ENCODE measurements around the gene RAD54L2. TPM values are rescaled to one million over a fixed set of nuclear protein-coding genes. Genes with fewer than 3 reads are reported as not detected.
"Not testable (repeated sequence)": the region's sequence is repeated elsewhere in the genome, so short reads cannot be mapped to it uniquely, and the experiment has no call there.

The RAD54L2 gene
- total RNA-seq, 3 donors from 2014 or later = 35.1 to 40.5 (median 37.4) TPM

DNA sequence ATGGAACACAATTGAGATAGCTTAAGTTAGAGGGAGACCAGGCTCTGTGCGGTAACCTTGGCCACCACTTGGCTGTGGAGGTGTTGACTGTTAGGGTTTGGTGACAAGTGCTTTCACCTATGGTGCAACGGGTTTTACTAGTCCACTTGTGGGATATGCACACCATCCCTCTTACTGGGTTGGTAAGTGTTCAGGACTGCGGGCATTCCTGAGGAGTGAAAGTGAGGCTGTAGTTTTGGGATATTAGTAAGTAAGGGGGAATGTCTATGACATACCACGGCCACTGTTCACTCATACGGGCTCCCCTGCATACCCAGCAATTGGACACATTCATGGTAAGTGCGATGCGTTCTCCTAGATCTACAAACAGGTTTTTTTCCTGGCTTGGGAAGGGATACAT lies 8.0 kb upstream of the RAD54L2 start:
- H3K4me1 Mint-ChIP-seq (ENCODE audit: low read depth) = no peaks in the 10 kb centered on the region
- H3K27me3 Mint-ChIP-seq (ENCODE audit: low read depth) = peaks cover 4% of the 10 kb centered on the region
- no peaks in the 10 kb centered on the region for H3K36me3 Mint-ChIP-seq (ENCODE audit: insufficient read depth)
- H3K4me3 Mint-ChIP-seq = no peak overlapping the region
- ATAC-seq (no peak), DNase-seq (no peak)
- H3K9me3 Mint-ChIP-seq = no peaks in the 10 kb centered on the region

DNA sequence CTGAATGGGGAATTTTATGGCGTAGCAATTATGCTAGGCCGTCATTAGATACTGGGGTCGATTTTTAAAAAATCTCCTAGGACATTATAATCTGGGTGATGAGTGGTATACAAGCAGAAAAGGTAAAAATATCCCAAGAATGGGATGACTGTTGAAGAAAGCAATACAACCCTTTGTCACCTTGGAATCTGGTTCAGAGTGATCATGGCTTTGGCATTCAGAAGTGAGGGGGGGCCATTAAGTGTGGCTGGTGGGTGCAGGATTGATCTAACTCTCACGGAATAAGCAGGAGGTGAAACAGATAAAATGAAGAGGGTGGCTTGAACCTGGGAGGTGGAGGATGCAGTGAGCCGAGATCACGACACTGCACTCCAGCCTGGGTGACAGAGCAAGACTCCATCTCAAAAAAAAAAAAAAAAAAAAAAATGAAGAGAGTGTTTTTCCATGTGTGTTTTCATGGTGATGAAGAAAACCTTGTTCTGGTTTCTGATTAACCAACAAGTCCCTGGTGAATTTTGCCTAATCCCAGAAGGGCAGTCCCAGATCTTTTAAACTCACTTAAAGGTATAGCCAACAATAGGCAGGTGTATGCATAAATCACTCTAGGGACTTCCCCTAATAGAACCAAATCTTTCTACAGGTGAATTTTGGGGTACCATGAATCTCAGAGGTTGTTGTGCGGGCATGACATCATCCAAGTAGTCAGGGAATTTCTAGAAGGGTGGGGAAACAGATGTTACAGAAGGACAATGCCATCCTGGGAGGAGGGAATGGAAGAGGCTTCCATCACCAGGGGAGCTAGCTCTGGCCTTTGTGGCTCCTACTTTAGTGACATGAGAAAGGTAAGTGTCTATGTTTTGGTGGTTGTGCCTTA lies 3.1 kb upstream of the RAD54L2 start:
- H3K9me3 Mint-ChIP-seq = no peaks in the 10 kb centered on the region
- peaks cover 28% of the 10 kb centered on the region for H3K4me1 Mint-ChIP-seq (ENCODE audit: low read depth)
- H3K36me3 Mint-ChIP-seq (ENCODE audit: insufficient read depth) = no peaks in the 10 kb centered on the region
- H3K27me3 Mint-ChIP-seq (ENCODE audit: low read depth) = peaks cover 2% of the 10 kb centered on the region
- DNase-seq = no peak
- ATAC-seq = no peak
- no peak overlapping the region for H3K4me3 Mint-ChIP-seq

DNA sequence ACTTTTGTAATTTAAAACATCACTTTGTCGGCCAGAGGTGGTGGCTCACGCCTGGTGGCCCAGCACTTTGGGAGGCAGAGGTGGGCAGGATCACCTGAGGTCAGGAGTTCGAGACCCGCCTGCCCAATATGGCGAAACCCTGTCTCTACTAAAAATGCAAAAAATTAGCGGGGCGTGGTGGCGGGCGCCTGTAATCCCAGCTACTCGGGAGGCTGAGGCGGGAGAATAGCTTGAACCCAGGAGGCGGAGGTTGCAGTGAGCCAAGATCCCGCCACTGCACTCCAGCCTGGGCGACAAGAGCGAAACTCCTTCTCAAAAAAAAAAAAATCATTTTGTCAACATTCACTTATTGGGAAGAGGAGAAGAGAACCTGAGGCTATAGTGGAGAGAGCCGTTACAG lies 888 bp upstream of the RAD54L2 start:
- H3K4me1 Mint-ChIP-seq (ENCODE audit: low read depth) = peaks cover 36% of the 10 kb centered on the region
- not testable (repeated sequence) for H3K27me3 Mint-ChIP-seq (ENCODE audit: low read depth); H3K9me3 Mint-ChIP-seq; H3K36me3 Mint-ChIP-seq (ENCODE audit: insufficient read depth); DNase-seq; ATAC-seq
- H3K4me3 Mint-ChIP-seq = peak overlapping the region; percentile 88

DNA sequence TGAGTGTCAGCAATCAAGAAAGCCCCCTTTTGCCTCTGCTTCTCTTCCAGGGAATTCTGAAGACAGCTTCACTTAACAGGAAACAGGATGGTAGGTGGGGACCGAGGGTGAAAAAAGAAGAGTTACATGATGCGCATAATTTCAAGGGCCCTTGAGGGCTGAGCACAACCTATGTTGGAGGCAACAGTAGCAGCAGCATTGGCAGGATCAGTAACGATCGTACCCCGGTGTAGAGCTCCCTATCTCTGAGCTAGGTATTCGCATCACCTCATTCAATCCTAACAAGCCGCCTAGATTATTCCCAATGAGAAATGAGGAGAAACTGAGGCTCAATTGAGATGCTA lies 432 bp upstream of the RAD54L2 start:
- ATAC-seq (no peak), DNase-seq (no peak)
- Mint-ChIP-seq H3K4me1 (ENCODE audit: low read depth) (peaks cover 36% of the 10 kb centered on the region), H3K36me3 (ENCODE audit: insufficient read depth) (peaks cover 2% of the 10 kb centered on the region), H3K4me3 (peak overlapping the region; percentile 88), H3K9me3 (no peaks in the 10 kb centered on the region), H3K27me3 (ENCODE audit: low read depth) (no peaks in the 10 kb centered on the region)

DNA sequence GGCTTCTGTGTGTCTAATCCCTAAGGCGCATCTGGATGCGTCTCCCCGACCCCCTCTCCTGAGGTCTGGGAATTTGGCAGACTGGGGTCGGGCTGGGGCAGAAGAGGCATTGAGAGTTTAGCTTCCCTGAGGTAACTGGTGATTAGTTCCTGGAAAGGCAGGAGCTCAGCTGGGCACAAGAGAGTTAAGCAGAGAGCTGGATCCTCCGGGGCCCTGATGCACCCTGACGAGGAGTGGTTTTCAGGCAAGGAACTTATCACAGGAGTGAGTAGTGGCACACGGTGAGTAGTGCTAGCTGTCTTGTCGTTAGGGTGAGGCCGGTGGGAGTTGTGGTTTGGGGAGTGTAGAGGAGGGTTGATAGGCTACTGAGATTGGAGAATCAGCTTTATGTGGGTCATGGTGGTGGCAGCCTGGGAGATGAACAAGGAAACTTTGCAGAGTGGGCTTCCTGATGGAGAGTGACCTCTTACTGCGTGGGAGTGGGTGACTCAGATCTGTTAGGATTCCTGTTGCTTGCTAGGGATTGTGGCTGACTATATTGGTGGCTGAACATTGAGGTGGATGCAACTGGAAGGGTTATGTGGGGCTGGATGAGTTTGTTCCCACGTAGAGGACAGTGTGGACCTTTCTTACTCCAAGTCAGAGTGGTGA lies 897 bp downstream of the RAD54L2 start:
- H3K36me3 Mint-ChIP-seq (ENCODE audit: insufficient read depth) = peaks cover 5% of the 10 kb centered on the region
- peaks cover 36% of the 10 kb centered on the region for H3K4me1 Mint-ChIP-seq (ENCODE audit: low read depth)
- peak overlapping the region; percentile 92 for H3K4me3 Mint-ChIP-seq
- no peaks in the 10 kb centered on the region for H3K9me3 Mint-ChIP-seq
- H3K27me3 Mint-ChIP-seq (ENCODE audit: low read depth) = no peaks in the 10 kb centered on the region
- DNase-seq = peak; percentile 22
- ATAC-seq = peak; percentile 76 to 82

DNA sequence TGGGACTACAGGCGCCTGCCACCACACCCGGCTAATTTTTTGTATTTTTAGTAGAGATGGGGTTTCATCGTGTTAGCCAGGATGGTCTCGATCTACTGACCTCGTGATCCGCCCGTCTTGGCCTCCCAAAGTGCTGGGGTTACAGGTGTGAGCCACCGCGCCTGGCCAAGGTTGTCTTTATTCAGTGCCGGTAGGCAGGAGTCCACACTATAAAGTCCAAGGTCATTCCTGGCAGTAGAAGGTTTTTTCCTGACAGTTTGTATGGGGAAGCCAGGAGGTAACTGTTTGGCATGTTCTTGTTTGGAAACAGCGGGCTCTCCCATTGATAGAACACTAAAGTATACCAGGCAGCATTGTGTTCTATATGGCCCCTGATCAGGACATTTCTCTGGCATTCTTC lies 4.1 kb downstream of the RAD54L2 start:
- H3K27me3 Mint-ChIP-seq (ENCODE audit: low read depth); DNase-seq; ATAC-seq; H3K36me3 Mint-ChIP-seq (ENCODE audit: insufficient read depth); H3K9me3 Mint-ChIP-seq; H3K4me3 Mint-ChIP-seq: not testable (repeated sequence)
- peaks cover 28% of the 10 kb centered on the region for H3K4me1 Mint-ChIP-seq (ENCODE audit: low read depth)

DNA sequence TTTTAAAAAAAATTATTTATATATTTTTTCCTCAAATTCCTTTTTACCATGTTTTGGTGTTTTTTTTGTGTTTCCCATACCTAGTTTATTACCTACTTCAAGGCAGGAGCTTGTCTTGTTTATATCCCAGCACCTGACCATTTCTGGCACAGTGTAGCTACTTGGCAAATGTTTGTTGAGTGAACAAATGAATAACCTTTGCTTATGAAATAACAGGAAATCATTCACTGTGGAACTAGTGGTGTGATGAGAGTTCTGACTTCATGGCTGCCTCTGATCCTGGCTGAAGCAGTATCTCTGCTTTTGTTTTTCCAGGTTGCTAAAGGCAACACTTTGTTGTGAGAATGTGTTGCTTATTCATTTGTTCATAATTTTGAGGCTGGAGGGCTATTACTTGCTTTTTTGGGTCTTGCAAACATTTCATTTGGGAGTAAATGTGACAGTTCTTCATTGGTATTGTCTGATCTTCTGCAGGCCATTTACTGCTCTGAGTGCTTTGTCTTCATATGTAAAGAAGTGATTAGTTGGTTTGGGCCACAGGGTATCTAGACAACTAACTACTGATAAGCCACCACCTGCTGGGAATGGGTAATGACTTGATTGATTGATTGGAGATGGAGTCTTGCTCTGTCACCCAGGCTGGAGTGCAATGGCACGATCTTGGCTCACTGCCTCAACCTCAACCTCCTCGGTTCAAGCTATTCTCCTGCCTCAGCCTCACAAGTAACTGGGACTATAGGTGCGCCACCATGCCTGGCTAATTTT lies 5.7 kb downstream of the RAD54L2 start:
- DNase-seq (no peak), ATAC-seq (no peak)
- Mint-ChIP-seq H3K4me1 (ENCODE audit: low read depth) (peaks cover 20% of the 10 kb centered on the region), H3K4me3 (no peak overlapping the region), H3K9me3 (no peaks in the 10 kb centered on the region), H3K36me3 (ENCODE audit: insufficient read depth) (peaks cover 7% of the 10 kb centered on the region), H3K27me3 (ENCODE audit: low read depth) (no peaks in the 10 kb centered on the region)

DNA sequence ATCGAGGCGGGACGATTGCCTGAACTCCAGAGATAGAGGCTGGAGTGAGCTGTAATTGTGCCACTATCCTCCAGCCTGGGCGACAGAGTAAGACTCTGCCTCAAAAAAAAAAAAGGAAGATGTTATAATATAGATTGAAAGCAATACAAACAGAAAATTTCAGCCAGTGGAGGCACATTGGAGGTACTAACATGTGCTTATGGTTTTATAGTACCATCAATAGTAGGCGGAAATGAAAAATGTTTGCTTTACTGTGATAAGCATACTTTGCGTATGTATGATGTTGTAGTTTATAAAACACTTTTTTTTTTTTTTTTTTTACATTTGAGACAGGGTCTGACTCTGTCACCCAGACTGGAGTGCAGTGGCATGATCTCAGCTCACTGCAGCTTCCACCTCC lies 8.8 kb downstream of the RAD54L2 start:
- Mint-ChIP-seq H3K36me3 (ENCODE audit: insufficient read depth) (peaks cover 11% of the 10 kb centered on the region), H3K27me3 (ENCODE audit: low read depth) (no peaks in the 10 kb centered on the region), H3K9me3 (no peaks in the 10 kb centered on the region), H3K4me1 (ENCODE audit: low read depth) (peaks cover 3% of the 10 kb centered on the region), H3K4me3 (no peak overlapping the region)
- DNase-seq = no peak
- ATAC-seq = no peak

DNA sequence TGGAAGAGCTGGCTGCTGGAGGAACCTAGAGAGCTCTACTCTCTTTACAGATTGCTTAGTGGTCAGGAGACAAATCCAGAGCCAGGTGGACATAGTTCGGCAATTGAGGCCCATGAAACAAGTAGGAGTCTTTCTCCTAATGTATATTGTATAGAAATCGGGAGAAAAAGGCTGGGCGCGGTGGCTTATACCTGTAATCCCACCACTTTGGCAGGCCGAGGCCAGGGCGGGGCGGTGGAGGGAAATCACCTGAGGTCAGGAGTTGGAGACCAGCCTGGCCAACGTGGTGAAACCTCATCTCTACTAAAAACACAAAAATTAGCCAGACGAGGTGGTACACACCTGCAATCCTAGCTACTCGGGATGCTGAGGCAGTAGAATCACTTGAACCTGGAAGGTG lies 10.8 kb downstream of the RAD54L2 start:
- no peaks in the 10 kb centered on the region for H3K27me3 Mint-ChIP-seq (ENCODE audit: low read depth)
- H3K4me3 Mint-ChIP-seq = no peak overlapping the region
- H3K36me3 Mint-ChIP-seq (ENCODE audit: insufficient read depth) = peaks cover 6% of the 10 kb centered on the region
- ATAC-seq (no peak), DNase-seq (no peak)
- H3K9me3 Mint-ChIP-seq = no peaks in the 10 kb centered on the region
- H3K4me1 Mint-ChIP-seq (ENCODE audit: low read depth) = peaks cover 3% of the 10 kb centered on the region

DNA sequence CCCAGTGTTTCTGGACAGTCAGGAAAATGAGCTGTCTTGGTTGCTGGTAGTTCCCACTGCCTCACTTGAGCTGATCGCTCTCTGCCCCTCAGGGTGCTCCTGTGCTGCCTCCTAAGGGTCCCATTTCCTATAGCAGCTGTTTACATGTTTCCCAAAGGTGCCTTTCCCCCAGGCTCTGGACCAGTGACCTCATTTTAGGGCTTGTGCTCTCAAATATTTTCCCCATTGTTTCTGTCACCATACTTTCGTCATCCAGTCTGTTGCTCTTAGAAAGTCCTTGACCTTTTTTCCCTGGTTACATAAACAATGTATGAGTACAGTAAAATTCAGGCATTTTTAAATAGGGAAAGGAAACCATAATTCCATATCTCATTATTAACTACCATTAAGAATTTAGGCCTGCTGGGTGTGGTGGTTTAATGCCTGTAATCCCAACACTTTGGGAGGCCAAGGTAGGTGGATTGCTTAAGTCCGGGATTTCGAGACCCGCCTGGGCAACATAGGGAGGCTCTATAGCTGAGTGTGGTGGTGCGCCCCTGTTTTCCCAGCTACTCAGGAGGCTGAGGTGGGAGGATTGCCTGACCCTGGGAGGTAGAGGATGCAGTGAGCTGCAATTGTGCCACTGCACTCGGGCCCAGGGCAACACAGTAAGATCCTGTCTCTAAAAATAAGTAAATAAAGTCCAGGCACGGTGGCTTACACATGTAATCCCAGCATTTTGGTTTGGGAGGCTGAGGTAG lies 11.7 kb downstream of the RAD54L2 start:
- Mint-ChIP-seq H3K4me3 (no peak overlapping the region), H3K36me3 (ENCODE audit: insufficient read depth) (peaks cover 6% of the 10 kb centered on the region), H3K4me1 (ENCODE audit: low read depth) (peaks cover 3% of the 10 kb centered on the region), H3K27me3 (ENCODE audit: low read depth) (no peaks in the 10 kb centered on the region), H3K9me3 (no peaks in the 10 kb centered on the region)
- DNase-seq = no peak
- ATAC-seq = no peak

DNA sequence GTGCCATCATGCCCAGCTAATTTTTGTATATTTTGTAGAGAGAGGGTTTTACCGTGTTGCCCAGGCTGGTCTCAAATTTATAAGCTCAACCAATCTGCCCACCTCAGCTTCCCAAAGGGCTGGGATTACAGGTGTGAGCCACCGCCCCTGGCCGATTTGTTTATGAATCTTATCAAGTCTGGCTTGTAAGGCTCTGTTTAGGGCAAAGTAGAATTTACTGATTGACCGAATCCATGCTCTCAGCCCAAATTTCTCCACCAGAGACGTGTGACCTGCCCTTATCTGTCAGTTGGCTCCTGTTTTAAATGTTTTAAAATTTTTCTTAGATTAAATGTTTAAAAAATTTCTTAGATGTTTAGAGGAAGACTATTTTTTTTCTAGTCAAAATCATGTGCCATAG lies 19.5 kb downstream of the RAD54L2 start:
- Mint-ChIP-seq H3K4me3 (no peak overlapping the region), H3K9me3 (no peaks in the 10 kb centered on the region), H3K27me3 (ENCODE audit: low read depth) (no peaks in the 10 kb centered on the region), H3K36me3 (ENCODE audit: insufficient read depth) (peaks cover 12% of the 10 kb centered on the region), H3K4me1 (ENCODE audit: low read depth) (peaks cover 6% of the 10 kb centered on the region)
- no peak for DNase-seq
- ATAC-seq = no peak

DNA sequence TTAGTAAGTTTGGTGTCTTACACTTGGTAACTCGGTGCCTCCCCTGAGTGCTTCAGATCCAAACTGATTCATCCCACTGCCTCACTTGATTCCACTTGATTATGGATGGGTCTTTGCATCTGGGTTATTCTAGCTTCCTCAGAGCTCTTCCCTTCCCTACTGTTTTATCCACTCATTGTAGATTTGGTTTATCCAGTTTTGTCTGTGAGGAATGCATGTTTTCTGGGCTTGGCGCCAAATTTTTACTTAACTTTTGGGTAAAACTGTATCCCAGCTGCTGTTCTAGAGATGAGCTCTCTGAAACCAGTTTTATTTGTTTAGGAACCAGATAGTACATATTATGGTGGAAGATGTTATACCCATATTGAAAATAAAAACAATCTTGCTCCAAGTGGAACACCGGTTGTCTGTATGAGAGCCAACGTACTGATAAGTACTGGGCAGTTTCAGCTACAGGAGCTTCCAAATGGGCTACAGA lies 20.9 kb downstream of the RAD54L2 start:
- Mint-ChIP-seq H3K27me3 (ENCODE audit: low read depth) (no peaks in the 10 kb centered on the region), H3K4me1 (ENCODE audit: low read depth) (peaks cover 18% of the 10 kb centered on the region), H3K9me3 (no peaks in the 10 kb centered on the region), H3K4me3 (no peak overlapping the region), H3K36me3 (ENCODE audit: insufficient read depth) (peaks cover 12% of the 10 kb centered on the region)
- DNase-seq = no peak
- no peak for ATAC-seq

DNA sequence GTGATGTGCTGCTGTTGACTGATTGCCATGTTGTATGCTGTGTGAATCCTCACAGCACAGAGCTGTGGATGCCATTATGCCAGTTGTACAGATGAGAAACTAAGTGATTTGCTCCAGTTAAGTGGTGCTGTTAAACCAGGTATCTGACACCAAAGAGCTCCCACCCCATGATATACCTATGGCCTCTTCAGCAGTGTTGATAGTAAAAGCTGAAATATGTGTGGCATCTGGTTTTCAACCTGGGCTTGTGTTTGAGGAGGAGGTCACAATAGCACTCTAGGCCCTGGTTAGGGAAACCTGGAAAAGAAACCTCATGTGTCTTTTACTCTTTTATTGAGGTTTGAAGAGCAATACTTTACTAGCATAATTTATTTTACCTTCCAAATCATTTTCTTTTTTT lies 21.4 kb downstream of the RAD54L2 start:
- no peak for ATAC-seq
- Mint-ChIP-seq H3K4me3 (no peak overlapping the region), H3K27me3 (ENCODE audit: low read depth) (no peaks in the 10 kb centered on the region), H3K36me3 (ENCODE audit: insufficient read depth) (peaks cover 11% of the 10 kb centered on the region), H3K9me3 (no peaks in the 10 kb centered on the region), H3K4me1 (ENCODE audit: low read depth) (peaks cover 18% of the 10 kb centered on the region)
- no peak for DNase-seq

DNA sequence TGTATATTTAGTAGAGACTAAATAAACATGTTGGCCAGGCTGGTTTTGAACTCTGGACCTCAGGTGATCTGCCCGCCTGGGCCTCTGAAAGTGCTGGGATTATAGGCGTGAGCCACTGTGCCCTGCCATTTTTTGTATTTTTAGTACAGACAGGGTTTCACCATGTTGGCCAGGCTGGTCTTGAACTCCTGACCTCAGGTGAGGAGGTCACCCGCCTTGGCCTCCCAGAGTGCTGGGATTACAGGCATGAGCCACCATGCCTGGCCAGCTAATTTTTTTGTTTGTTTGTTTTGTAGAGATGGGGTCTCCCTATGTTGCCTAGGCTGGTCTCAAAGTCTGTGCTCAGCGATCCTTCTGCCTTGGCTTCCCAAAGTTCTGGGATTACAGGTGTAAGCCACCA lies 23.9 kb downstream of the RAD54L2 start:
- ATAC-seq; H3K9me3 Mint-ChIP-seq; H3K27me3 Mint-ChIP-seq (ENCODE audit: low read depth); H3K4me3 Mint-ChIP-seq; DNase-seq: not testable (repeated sequence)
- H3K4me1 Mint-ChIP-seq (ENCODE audit: low read depth) = peaks cover 23% of the 10 kb centered on the region
- H3K36me3 Mint-ChIP-seq (ENCODE audit: insufficient read depth) = peaks cover 11% of the 10 kb centered on the region

Measured in activated T-cell treated with anti-CD3 and anti-CD28 coated beads, Interleukin-2, amount 50 U/mL, for 4 hours (primary cell).